ENCODE data around the gene ENTPD7. TPM values are rescaled to one million over a fixed set of nuclear protein-coding genes. Genes with fewer than 3 reads are reported as not detected.
A peak's percentile ranks its signal among the peaks of the same experiment; 100 is the strongest.

The ENTPD7 gene
- total RNA-seq, 6 donors from 2014 or later: 2.9 to 12.3 (median 9.3) TPM

DNA sequence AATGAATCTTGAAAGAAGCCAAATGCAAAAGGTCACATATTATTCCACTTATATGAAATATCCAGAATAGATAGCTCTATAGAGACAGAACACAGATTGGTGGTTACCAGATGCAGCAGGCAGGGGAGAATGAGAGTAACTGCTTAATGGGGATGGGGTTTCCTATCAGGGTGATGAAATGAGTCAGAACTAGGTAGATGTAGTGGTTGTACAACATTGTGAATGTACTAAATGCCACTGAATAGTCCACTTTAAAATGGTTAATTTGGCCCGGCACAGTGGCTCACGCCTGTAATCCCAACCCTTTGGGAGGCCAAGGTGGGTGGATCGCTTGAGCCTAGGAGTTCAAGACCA is 29.7 kb upstream of the ENTPD7 start:
- H3K4me3 ChIP-seq: no peak overlapping the region
- no peak for TF ChIP-seq EP300 (IDR thresholded peaks at IDR 0.05)
- TF ChIP-seq, protein P1, sequence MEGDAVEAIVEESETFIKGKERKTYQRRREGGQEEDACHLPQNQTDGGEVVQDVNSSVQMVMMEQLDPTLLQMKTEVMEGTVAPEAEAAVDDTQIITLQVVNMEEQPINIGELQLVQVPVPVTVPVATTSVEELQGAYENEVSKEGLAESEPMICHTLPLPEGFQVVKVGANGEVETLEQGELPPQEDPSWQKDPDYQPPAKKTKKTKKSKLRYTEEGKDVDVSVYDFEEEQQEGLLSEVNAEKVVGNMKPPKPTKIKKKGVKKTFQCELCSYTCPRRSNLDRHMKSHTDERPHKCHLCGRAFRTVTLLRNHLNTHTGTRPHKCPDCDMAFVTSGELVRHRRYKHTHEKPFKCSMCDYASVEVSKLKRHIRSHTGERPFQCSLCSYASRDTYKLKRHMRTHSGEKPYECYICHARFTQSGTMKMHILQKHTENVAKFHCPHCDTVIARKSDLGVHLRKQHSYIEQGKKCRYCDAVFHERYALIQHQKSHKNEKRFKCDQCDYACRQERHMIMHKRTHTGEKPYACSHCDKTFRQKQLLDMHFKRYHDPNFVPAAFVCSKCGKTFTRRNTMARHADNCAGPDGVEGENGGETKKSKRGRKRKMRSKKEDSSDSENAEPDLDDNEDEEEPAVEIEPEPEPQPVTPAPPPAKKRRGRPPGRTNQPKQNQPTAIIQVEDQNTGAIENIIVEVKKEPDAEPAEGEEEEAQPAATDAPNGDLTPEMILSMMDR (IDR thresholded peaks at IDR 0.05): no peak
- no peak for TF ChIP-seq POLR2A (IDR thresholded peaks at IDR 0.05)
- no peak for TF ChIP-seq POLR2AphosphoS5 (IDR thresholded peaks at IDR 0.05)
- 63 to 88% methylated on average over 2 to 3 of the region's 3 CpGs for WGBS, 2 donors

DNA sequence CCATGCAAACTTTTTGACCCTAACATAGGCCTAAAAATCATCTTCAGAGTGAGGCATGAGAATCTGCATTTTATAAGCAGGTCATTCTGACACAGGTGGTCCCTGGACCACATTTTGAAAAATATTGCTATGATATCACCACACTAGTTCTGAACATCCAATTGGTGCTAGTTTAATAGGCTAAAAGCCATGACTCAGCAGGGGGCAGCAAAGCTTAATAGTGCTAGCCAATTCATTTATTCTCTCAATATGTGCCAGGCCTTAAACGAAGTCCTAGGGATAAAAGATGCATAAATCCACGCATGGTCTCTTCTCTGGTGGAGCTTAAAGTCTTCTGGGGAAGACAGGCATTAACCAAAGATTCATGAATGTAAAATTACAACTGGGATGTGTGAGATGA is 28.9 kb upstream of the ENTPD7 start:
- Histone ChIP-seq H3K27me3 (no peaks in the 10 kb centered on the region), H3K36me3 (no peaks in the 10 kb centered on the region), H3K27ac (no peak overlapping the region), H3K4me3 (no peak overlapping the region), H3K9me3 (no peaks in the 10 kb centered on the region), H3K4me1 (no peaks in the 10 kb centered on the region)
- DNase-seq: no peak
- ATAC-seq (ENCODE audit: low FRiP score in 2 of 2): no peak
- 5 to 32% methylated on average over 2 of the region's 2 CpGs for WGBS, 2 donors
- TF ChIP-seq EP300 (IDR thresholded peaks at IDR 0.05) (no peak), POLR2A (IDR thresholded peaks at IDR 0.05) (no peak), POLR2AphosphoS5 (IDR thresholded peaks at IDR 0.05) (no peak)
- TF ChIP-seq, protein P1 (IDR thresholded peaks at IDR 0.05): peak in 3 of 6 experiments; percentile 18 to 30 (median 18)

More for the DNA sequence above, 29.7 kb upstream of the ENTPD7 start:
- Histone ChIP-seq H3K27ac (no peak overlapping the region), H3K9me3 (no peaks in the 10 kb centered on the region), H3K36me3 (no peaks in the 10 kb centered on the region), H3K4me1 (no peaks in the 10 kb centered on the region), H3K27me3 (no peaks in the 10 kb centered on the region)
- DNase-seq (no peak), ATAC-seq (ENCODE audit: low FRiP score in 2 of 2) (no peak)

DNA sequence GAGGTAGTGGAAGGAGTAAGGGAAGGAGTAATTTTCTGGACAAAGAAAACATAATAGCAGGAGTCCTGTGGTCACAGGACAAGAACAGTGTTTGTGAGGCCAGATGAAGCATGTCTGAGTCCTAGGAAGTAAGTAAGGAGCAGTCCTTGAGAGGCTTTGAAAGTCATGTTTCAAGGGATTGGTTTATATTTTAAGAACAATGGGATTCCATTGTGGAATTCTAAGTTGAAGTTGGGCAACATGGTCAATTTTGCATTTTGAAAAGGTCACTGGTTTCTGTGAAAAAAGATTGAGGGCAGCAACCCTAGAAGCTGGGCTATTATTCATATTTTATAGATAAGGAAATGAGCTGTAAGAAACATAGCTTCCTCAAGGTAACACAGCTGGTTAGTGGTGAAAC is 28.3 kb upstream of the ENTPD7 start:
- no peak overlapping the region for H3K4me3 ChIP-seq
- H3K36me3 ChIP-seq: no peaks in the 10 kb centered on the region
- H3K27ac ChIP-seq: no peak overlapping the region
- ATAC-seq (ENCODE audit: low FRiP score in 2 of 2) (no peak), DNase-seq (no peak)
- TF ChIP-seq POLR2A (IDR thresholded peaks at IDR 0.05) (no peak), POLR2AphosphoS5 (IDR thresholded peaks at IDR 0.05) (no peak), EP300 (IDR thresholded peaks at IDR 0.05) (no peak)
- TF ChIP-seq, protein P1 (IDR thresholded peaks at IDR 0.05): no peak
- no peaks in the 10 kb centered on the region for H3K9me3 ChIP-seq
- H3K4me1 ChIP-seq: no peaks in the 10 kb centered on the region
- no peaks in the 10 kb centered on the region for H3K27me3 ChIP-seq

DNA sequence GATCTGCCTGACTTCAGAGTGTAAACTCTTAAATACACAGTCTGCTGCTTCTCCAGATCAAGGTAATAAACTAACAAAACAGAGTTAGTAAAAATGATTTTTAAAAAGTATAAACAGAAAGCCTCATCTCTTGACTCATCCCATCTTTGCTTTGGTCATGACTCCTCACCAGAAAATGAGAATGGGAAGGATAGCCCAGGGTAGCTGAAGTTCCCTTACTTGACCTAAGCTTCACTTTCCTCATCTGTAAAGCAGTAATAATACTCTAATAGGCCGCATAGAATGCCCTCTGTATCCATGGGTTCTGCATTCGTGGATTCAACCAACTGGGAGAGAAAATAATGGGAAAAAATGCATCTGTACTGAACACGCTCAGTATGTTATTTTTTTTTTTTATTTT is 27.8 kb upstream of the ENTPD7 start:
- Histone ChIP-seq H3K27me3 (no peaks in the 10 kb centered on the region), H3K4me1 (no peaks in the 10 kb centered on the region), H3K4me3 (no peak overlapping the region), H3K36me3 (no peaks in the 10 kb centered on the region), H3K9me3 (no peaks in the 10 kb centered on the region), H3K27ac (no peak overlapping the region)
- DNase-seq (no peak), ATAC-seq (ENCODE audit: low FRiP score in 2 of 2) (no peak)
- WGBS, 2 donors: 91 to 93% methylated on average over 3 of the region's 3 CpGs
- TF ChIP-seq POLR2AphosphoS5 (IDR thresholded peaks at IDR 0.05) (no peak), POLR2A (IDR thresholded peaks at IDR 0.05) (no peak), EP300 (IDR thresholded peaks at IDR 0.05) (no peak)
- TF ChIP-seq, protein P1 (IDR thresholded peaks at IDR 0.05): no peak

DNA sequence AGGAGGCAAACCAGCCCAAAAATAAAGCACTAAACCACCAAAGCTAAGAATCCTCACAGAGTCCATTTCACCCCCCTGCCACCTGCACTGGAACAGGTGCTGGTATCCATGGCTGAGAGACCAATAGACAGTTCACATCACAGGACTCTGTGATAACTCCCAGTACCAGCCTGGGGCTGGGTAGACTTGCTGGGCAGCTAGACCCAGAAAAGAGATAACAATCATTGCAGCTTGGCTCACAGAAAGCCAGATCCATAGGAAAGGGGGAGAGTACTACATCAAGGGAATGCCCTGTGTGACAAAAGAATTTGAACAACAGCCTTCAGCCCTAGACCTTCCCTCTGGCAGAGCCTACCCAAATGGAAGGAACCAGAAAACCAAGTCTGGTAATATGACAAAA is 25.5 kb upstream of the ENTPD7 start:
- DNase-seq (no peak), ATAC-seq (ENCODE audit: low FRiP score in 2 of 2) (no peak)
- Histone ChIP-seq H3K36me3 (no peaks in the 10 kb centered on the region), H3K4me3 (no peak overlapping the region), H3K27ac (no peak overlapping the region), H3K27me3 (no peaks in the 10 kb centered on the region), H3K4me1 (no peaks in the 10 kb centered on the region), H3K9me3 (no peaks in the 10 kb centered on the region)
- TF ChIP-seq POLR2AphosphoS5 (IDR thresholded peaks at IDR 0.05) (no peak), POLR2A (IDR thresholded peaks at IDR 0.05) (no peak), EP300 (IDR thresholded peaks at IDR 0.05) (no peak)
- TF ChIP-seq, protein P1 (IDR thresholded peaks at IDR 0.05): no peak

Data from upper lobe of left lung (tissue), 6 donors.